NCI-H2196 treated with DMSO at 0.1 percent for 48 hours (cell line): ENCODE data around the gene CPT2.

Experiments
- DNase-seq: peaks from one replicate; lab custom pipeline; 2025; ENCODE audit not compliant: unreplicated experiment; lab: John Stamatoyannopoulos, UW

CPT2 gene

GRCh38 chr1:53196485-53197290 lies at the start of gene CPT2:
Gene CPT2 (plus strand): TSS chr1:53196824. CDS start chr1:53196944, 120 bp downstream.
- peak; percentile 83 for DNase-seq

- no peak for DNase-seq
Observed at GRCh38 chr1:53147174-53147573, 49.5 kb upstream of the CPT2 start.

GRCh38 chr1:53148123-53148522 lies 48.5 kb upstream of the CPT2 start:
- no peak for DNase-seq

GRCh38 chr1:53153752-53154151 lies 42.9 kb upstream of the CPT2 start:
- no peak for DNase-seq

- no peak for DNase-seq
Observed at GRCh38 chr1:53154859-53155438, 41.7 kb upstream of the CPT2 start.

GRCh38 chr1:53155534-53155933 lies 41.1 kb upstream of the CPT2 start:
- no peak for DNase-seq

GRCh38 chr1:53155945-53156344 lies 40.7 kb upstream of the CPT2 start:
- DNase-seq = no peak

GRCh38 chr1:53156783-53157182 lies 39.8 kb upstream of the CPT2 start:
- no peak for DNase-seq

GRCh38 chr1:53158900-53159299 lies 37.7 kb upstream of the CPT2 start:
- no peak for DNase-seq

- DNase-seq = no peak
Observed at GRCh38 chr1:53160924-53161378, 35.7 kb upstream of the CPT2 start.

GRCh38 chr1:53162621-53163020 lies 34.0 kb upstream of the CPT2 start:
- no peak for DNase-seq

- no peak for DNase-seq
Observed at GRCh38 chr1:53163291-53163768, 33.3 kb upstream of the CPT2 start.

GRCh38 chr1:53165408-53165961 lies 31.1 kb upstream of the CPT2 start:
- no peak for DNase-seq

- no peak for DNase-seq
Observed at GRCh38 chr1:53166366-53166765, 30.3 kb upstream of the CPT2 start.

- DNase-seq = no peak
Observed at GRCh38 chr1:53166912-53167311, 29.7 kb upstream of the CPT2 start.

- DNase-seq = no peak
Observed at GRCh38 chr1:53172426-53173128, 24.0 kb upstream of the CPT2 start.

- DNase-seq = no peak
Observed at GRCh38 chr1:53174971-53175913, 21.4 kb upstream of the CPT2 start.

- peak; percentile 52 for DNase-seq
Observed at GRCh38 chr1:53176452-53177208, 20.0 kb upstream of the CPT2 start.

- DNase-seq = no peak
Observed at GRCh38 chr1:53180226-53180625, 16.4 kb upstream of the CPT2 start.

GRCh38 chr1:53180951-53181350 lies 15.7 kb upstream of the CPT2 start:
- DNase-seq = no peak
